Measurements from ENCODE around the gene SLCO3A1. TPM values are rescaled to one million over a fixed set of nuclear protein-coding genes. Genes with fewer than 3 reads are reported as not detected.

Gene SLCO3A1
- total RNA-seq, 2 donors from 2014 or later, result 55.9 to 65.1 TPM

- H3K27ac Mint-ChIP-seq, result no peak overlapping the region
- no peak for DNase-seq
- H3K36me3 Mint-ChIP-seq (ENCODE audit: low read depth), result peaks cover 3% of the 10 kb centered on the region
- no peak overlapping the region for H3K4me3 Mint-ChIP-seq
- peaks cover 13% of the 10 kb centered on the region for H3K4me1 Mint-ChIP-seq
- no peaks in the 10 kb centered on the region for H3K27me3 Mint-ChIP-seq
- ATAC-seq, result no peak
- no peaks in the 10 kb centered on the region for H3K9me3 ChIP-seq (ENCODE audit: control insufficient read depth, low read length, poor library complexity, severe bottlenecking)
Measured at GRCh38 chr15:92164327-92165000, 311.0 kb downstream of the SLCO3A1 start.

GRCh38 chr15:92165001-92165346 lies 311.5 kb downstream of the SLCO3A1 start:
- Mint-ChIP-seq H3K36me3 (ENCODE audit: low read depth) (peaks cover 3% of the 10 kb centered on the region), H3K27me3 (no peaks in the 10 kb centered on the region), H3K27ac (no peak overlapping the region), H3K4me3 (no peak overlapping the region), H3K4me1 (peaks cover 13% of the 10 kb centered on the region)
- ATAC-seq (no peak), DNase-seq (no peak)
- H3K9me3 ChIP-seq (ENCODE audit: control insufficient read depth, low read length, poor library complexity, severe bottlenecking), result no peaks in the 10 kb centered on the region

DNA sequence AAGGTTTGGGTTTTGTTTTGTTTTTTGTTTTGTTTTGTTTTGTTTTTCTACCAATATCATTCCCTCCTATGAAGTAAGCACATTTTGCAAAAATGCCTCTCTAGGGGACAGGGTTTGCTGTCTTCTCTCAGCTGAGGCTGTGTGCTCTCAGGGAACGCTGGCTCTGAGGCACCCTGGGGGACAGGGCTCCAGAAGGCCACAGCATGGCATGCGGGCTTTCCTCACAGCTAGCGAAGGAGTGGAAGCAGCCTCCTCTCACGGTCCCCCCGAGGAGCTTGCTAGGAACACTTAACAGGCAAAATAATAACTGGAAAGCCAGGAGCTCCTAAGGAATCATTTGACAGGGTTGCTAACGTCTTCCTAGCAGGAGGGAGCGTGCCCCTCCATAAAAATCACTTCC lies 312.5 kb downstream of the SLCO3A1 start:
- H3K4me3 Mint-ChIP-seq, result no peak overlapping the region
- no peaks in the 10 kb centered on the region for H3K27me3 Mint-ChIP-seq
- no peak overlapping the region for H3K27ac Mint-ChIP-seq
- ATAC-seq (no peak), DNase-seq (no peak)
- H3K9me3 ChIP-seq (ENCODE audit: control insufficient read depth, low read length, poor library complexity, severe bottlenecking), result no peaks in the 10 kb centered on the region
- H3K36me3 Mint-ChIP-seq (ENCODE audit: low read depth), result peaks cover 3% of the 10 kb centered on the region
- H3K4me1 Mint-ChIP-seq, result peaks cover 5% of the 10 kb centered on the region

DNA sequence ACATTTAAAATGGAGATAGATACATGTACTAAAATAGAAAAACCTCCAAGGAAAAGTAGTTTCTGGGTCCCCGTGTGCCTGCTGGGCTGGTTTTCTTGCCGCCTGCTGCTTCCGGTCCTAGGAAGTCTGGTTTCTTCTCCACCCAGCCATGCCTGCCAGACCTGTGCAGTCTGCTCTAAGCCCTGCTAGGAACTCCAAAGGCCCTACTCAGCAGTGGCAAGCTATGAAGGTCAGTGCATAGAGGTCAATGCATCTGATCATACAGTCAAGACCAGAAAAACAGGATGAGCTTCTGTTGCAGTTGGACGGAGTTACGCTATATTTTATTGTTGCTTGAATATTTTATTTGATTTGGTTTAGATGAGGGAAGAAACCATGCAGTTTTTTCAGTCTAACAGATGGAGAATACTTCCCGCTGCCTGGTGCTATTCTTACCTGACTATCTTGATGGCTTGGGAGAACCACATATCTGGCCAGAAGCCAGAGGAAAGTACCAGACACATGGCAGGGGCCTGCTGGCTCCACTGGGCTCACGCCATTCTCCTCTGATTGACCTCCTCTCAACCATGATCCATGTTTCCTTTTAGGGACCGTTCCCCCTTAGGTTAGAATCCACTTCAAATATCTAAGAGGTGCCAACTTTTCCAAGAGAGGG lies 313.4 kb downstream of the SLCO3A1 start:
- no peak for DNase-seq
- Mint-ChIP-seq H3K4me3 (no peak overlapping the region), H3K4me1 (no peaks in the 10 kb centered on the region), H3K27me3 (no peaks in the 10 kb centered on the region), H3K36me3 (ENCODE audit: low read depth) (peaks cover 3% of the 10 kb centered on the region), H3K27ac (no peak overlapping the region)
- H3K9me3 ChIP-seq (ENCODE audit: control insufficient read depth, low read length, poor library complexity, severe bottlenecking), result no peaks in the 10 kb centered on the region
- no peak for ATAC-seq

DNA sequence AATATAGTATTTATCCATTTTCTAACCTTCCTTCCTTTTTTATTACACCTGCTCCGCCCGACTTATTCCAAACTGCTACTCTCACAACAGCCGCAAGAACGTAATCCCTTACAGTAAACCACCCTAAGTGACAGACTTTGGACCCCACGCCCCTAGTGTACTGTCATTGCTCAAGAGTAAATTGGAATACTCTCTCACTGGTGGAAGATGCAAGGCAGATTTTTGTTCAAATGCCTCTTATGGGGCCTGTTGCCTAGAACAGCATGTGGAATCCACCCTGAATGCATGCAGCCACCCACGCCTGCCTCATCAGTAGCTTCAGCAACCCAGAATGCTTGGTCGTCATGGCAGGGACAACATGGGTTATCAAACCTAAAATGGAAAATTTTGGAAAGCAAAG lies 313.9 kb downstream of the SLCO3A1 start:
- Mint-ChIP-seq H3K27ac (no peak overlapping the region), H3K27me3 (no peaks in the 10 kb centered on the region), H3K4me1 (no peaks in the 10 kb centered on the region), H3K36me3 (ENCODE audit: low read depth) (peaks cover 3% of the 10 kb centered on the region), H3K4me3 (no peak overlapping the region)
- no peak for ATAC-seq
- no peaks in the 10 kb centered on the region for H3K9me3 ChIP-seq (ENCODE audit: control insufficient read depth, low read length, poor library complexity, severe bottlenecking)
- no peak for DNase-seq

- no peak for ATAC-seq
- no peaks in the 10 kb centered on the region for H3K9me3 ChIP-seq (ENCODE audit: control insufficient read depth, low read length, poor library complexity, severe bottlenecking)
- no peak overlapping the region for H3K27ac Mint-ChIP-seq
- peaks cover 3% of the 10 kb centered on the region for H3K36me3 Mint-ChIP-seq (ENCODE audit: low read depth)
- no peaks in the 10 kb centered on the region for H3K4me1 Mint-ChIP-seq
- no peak for DNase-seq
- no peak overlapping the region for H3K4me3 Mint-ChIP-seq
- no peaks in the 10 kb centered on the region for H3K27me3 Mint-ChIP-seq
Measured at GRCh38 chr15:92168066-92168683, 314.7 kb downstream of the SLCO3A1 start.

GRCh38 chr15:92170897-92171296 lies 317.4 kb downstream of the SLCO3A1 start:
- no peaks in the 10 kb centered on the region for H3K9me3 ChIP-seq (ENCODE audit: control insufficient read depth, low read length, poor library complexity, severe bottlenecking)
- no peak overlapping the region for H3K27ac Mint-ChIP-seq
- DNase-seq (no peak), ATAC-seq (no peak)
- H3K36me3 Mint-ChIP-seq (ENCODE audit: low read depth), result peaks cover 3% of the 10 kb centered on the region
- no peaks in the 10 kb centered on the region for H3K27me3 Mint-ChIP-seq
- H3K4me1 Mint-ChIP-seq, result no peaks in the 10 kb centered on the region
- no peak overlapping the region for H3K4me3 Mint-ChIP-seq

GRCh38 chr15:92178911-92179310 lies 325.4 kb downstream of the SLCO3A1 start:
- no peaks in the 10 kb centered on the region for H3K9me3 ChIP-seq (ENCODE audit: control insufficient read depth, low read length, poor library complexity, severe bottlenecking)
- Mint-ChIP-seq H3K36me3 (ENCODE audit: low read depth) (peaks cover 2% of the 10 kb centered on the region), H3K4me3 (no peak overlapping the region), H3K4me1 (no peaks in the 10 kb centered on the region), H3K27me3 (peaks cover 41% of the 10 kb centered on the region), H3K27ac (no peak overlapping the region)
- ATAC-seq (no peak), DNase-seq (no peak)

- H3K36me3 Mint-ChIP-seq (ENCODE audit: low read depth), result no peaks in the 10 kb centered on the region
- ATAC-seq, result no peak
- no peaks in the 10 kb centered on the region for H3K9me3 ChIP-seq (ENCODE audit: control insufficient read depth, low read length, poor library complexity, severe bottlenecking)
- no peak overlapping the region for H3K27ac Mint-ChIP-seq
- peaks cover 40% of the 10 kb centered on the region for H3K27me3 Mint-ChIP-seq
- H3K4me1 Mint-ChIP-seq, result no peaks in the 10 kb centered on the region
- H3K4me3 Mint-ChIP-seq, result no peak overlapping the region
- no peak for DNase-seq
Measured at GRCh38 chr15:92184142-92184541, 330.6 kb downstream of the SLCO3A1 start.

DNA sequence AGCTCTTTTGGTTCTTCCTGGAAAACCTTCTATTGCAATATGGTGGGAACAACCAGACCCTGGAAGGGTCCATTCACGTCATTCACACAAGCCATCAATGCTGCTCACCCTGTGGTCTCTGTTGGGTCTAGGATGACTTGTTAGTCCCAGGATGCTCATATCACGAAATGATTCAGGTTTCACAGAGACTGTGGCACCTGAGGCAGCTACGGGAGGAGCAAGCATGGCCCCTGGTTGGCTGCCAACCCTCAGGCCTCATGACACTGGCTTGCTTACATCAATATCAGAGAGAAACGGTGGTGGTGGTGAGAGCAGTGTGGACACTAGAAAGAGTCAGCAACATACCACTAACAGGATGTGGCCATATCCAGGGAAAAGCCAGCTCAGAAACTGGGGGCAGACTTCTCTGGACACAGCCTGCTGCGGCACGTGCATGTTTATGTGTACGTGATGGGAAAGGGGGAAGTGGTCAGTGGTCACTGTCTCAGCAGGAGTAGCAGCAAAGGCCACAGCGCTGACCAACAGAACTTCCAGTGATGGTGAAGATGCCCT lies 331.2 kb downstream of the SLCO3A1 start:
- ATAC-seq (no peak), DNase-seq (no peak)
- H3K4me3 Mint-ChIP-seq, result no peak overlapping the region
- H3K27me3 Mint-ChIP-seq, result peaks cover 46% of the 10 kb centered on the region
- H3K36me3 Mint-ChIP-seq (ENCODE audit: low read depth), result no peaks in the 10 kb centered on the region
- no peaks in the 10 kb centered on the region for H3K4me1 Mint-ChIP-seq
- H3K27ac Mint-ChIP-seq, result no peak overlapping the region
- H3K9me3 ChIP-seq (ENCODE audit: control insufficient read depth, low read length, poor library complexity, severe bottlenecking), result no peaks in the 10 kb centered on the region

DNA sequence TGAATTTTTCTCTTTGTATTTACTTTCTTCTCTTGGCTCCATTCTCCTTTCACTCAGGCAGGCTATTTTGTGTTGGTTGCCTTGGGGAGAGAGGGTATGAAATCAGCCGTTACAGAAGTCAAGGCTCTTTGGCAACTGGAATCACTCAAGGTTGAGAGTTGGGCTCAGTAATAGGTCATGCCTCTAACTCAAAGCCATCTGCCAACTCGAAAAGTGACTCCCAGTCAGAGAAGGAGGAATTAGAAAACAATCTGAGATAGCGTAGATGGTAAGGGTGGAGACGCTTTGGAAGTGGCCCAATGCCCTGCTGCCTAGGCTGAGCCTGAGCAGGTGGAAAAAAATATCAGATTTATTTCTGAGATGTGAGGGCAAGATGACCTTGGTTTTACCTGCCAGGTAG lies 334.5 kb downstream of the SLCO3A1 start:
- Mint-ChIP-seq H3K4me3 (no peak overlapping the region), H3K27ac (no peak overlapping the region), H3K36me3 (ENCODE audit: low read depth) (no peaks in the 10 kb centered on the region), H3K27me3 (peaks cover 40% of the 10 kb centered on the region), H3K4me1 (no peaks in the 10 kb centered on the region)
- no peaks in the 10 kb centered on the region for H3K9me3 ChIP-seq (ENCODE audit: control insufficient read depth, low read length, poor library complexity, severe bottlenecking)
- no peak for DNase-seq
- no peak for ATAC-seq

GRCh38 chr15:92189166-92189565 lies 335.7 kb downstream of the SLCO3A1 start:
- DNase-seq, result no peak
- Mint-ChIP-seq H3K4me3 (no peak overlapping the region), H3K27ac (no peak overlapping the region), H3K36me3 (ENCODE audit: low read depth) (no peaks in the 10 kb centered on the region), H3K4me1 (no peaks in the 10 kb centered on the region), H3K27me3 (peaks cover 30% of the 10 kb centered on the region)
- no peak for ATAC-seq
- no peaks in the 10 kb centered on the region for H3K9me3 ChIP-seq (ENCODE audit: control insufficient read depth, low read length, poor library complexity, severe bottlenecking)

DNA sequence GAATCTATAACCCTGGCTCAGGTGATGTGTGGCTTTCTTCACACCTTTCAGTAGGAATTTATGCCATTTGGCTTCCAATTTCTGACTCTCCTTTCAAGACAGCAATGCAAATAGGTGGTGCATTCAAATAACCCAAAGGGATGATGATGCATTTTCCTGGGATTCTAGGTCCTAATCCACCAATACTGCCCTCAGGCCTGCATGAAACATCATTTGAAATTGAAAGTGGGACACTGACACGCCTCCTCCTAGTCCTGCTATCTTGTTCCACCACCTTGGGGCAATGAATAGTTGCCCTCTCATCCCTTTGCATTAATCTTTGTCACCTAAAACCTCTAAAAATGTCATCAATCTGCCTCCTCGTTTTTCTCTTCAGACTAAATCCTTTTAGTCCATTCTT lies 341.7 kb downstream of the SLCO3A1 start:
- DNase-seq (no peak), ATAC-seq (no peak)
- Mint-ChIP-seq H3K4me3 (no peak overlapping the region), H3K4me1 (no peaks in the 10 kb centered on the region), H3K36me3 (ENCODE audit: low read depth) (no peaks in the 10 kb centered on the region), H3K27ac (no peak overlapping the region), H3K27me3 (no peaks in the 10 kb centered on the region)
- no peaks in the 10 kb centered on the region for H3K9me3 ChIP-seq (ENCODE audit: control insufficient read depth, low read length, poor library complexity, severe bottlenecking)

All from T-helper 17 cell (primary cell).